H1 (cell line): ENCODE results near the gene ACTR1B. TPM values are rescaled to one million over a fixed set of nuclear protein-coding genes. Genes with fewer than 3 reads are reported as not detected.

Source experiments
- CTCF ChIA-PET: fragments of 300-600 bp; sonication (Branson Sonifier 250); formaldehyde crosslinking; loops from one replicate; lab custom pipeline; 2021; ENCODE audit not compliant: partially characterized antibody; lab: Charles Lee
- POLR2A ChIA-PET: fragments of 300-600 bp; sonication (Branson Sonifier 250); formaldehyde crosslinking; loops from one replicate; lab custom pipeline; 2021; ENCODE audit warnings: inconsistent platforms; ENCODE audit not compliant: partially characterized antibody; lab: Charles Lee
- DNase-seq, 2 experiments: peaks; one replicate each; pipeline versions ENCODE4 v3.0.0 to v3.0.0-alpha.2; 2010 to 2022; ENCODE audit warnings: low spot score in 2 of 2, low read depth in 1 of 2, mixed read lengths in 1 of 2
- FAIRE-seq: peaks from 2 replicates; lab custom pipeline; 2011; peaks lifted over from hg19 to GRCh38; lab: Jason Lieb, UNC
- H2AFZ ChIP-seq: 2 replicates; pipeline ENCODE4 v1.8.1; 2012; ENCODE audit warnings: low read length, inconsistent platforms
- H2AK5ac ChIP-seq: 2 replicates; pipeline ENCODE4 v1.6.1; 2013; ENCODE audit warnings: low read depth, low read length
- H2BK120ac ChIP-seq: replicated peaks from 2 replicates; pipeline ENCODE3; 2013; ENCODE audit warnings: low read depth, low read length, inconsistent platforms
- H2BK12ac ChIP-seq: 2 replicates; pipeline ENCODE4 v1.6.1; 2013; ENCODE audit warnings: low read depth, low read length
- H2BK15ac ChIP-seq: 2 replicates; pipeline ENCODE4 v1.6.1; 2013; ENCODE audit warnings: low read length
- H2BK20ac ChIP-seq: 2 replicates; pipeline ENCODE4 v1.6.1; 2013; ENCODE audit warnings: low read length
- H2BK5ac ChIP-seq: 2 replicates; pipeline ENCODE4 v1.6.1; 2013; ENCODE audit warnings: low read depth, low read length
- H3K14ac ChIP-seq: 2 replicates; pipeline ENCODE4 v1.6.1; 2013; ENCODE audit warnings: inconsistent platforms; ENCODE audit not compliant: insufficient read length
- H3K18ac ChIP-seq: 2 replicates; pipeline ENCODE4 v1.6.1; 2013; ENCODE audit warnings: low read length; ENCODE audit errors: extremely low read depth
- H3K23ac ChIP-seq: 2 replicates; pipeline ENCODE4 v1.6.1; 2013; ENCODE audit warnings: inconsistent platforms; ENCODE audit not compliant: insufficient read length
- H3K23me2 ChIP-seq: 2 replicates; pipeline ENCODE4 v1.6.1; 2013; ENCODE audit warnings: low read depth, low read length
- H3K27ac ChIP-seq: 2 replicates; pipeline ENCODE4 v1.6.1; 2011; ENCODE audit warnings: low read depth, low read length, inconsistent platforms
- H3K27me3 ChIP-seq, 4 experiments: replicated peaks in 1 of 4; 1 replicate in 1 of 4; 2 replicates in 3 of 4; pipeline versions ENCODE4 v1.6.1 to v1.8.1; 2011 to 2013; ENCODE audit warnings: low read length in 3 of 4, mild to moderate bottlenecking in 3 of 4, inconsistent platforms in 2 of 4, mixed read lengths in 2 of 4, moderate library complexity in 1 of 4; ENCODE audit not compliant: control insufficient read depth in 3 of 4, insufficient read depth in 3 of 4; ENCODE audit errors: extremely low read depth in 1 of 4
- H3K36me3 ChIP-seq, 4 experiments: 2 replicates each; pipeline versions ENCODE4 v1.6.1 to v1.8.1; 2011 to 2013; ENCODE audit warnings: mild to moderate bottlenecking in 4 of 4, low read length in 3 of 4, moderate library complexity in 2 of 4, control low read depth in 1 of 4, inconsistent platforms in 1 of 4; ENCODE audit not compliant: insufficient read depth in 4 of 4, control insufficient read depth in 2 of 4
- H3K4ac ChIP-seq: replicated peaks from 2 replicates; pipeline ENCODE3; 2013; ENCODE audit warnings: low read length, low read depth, mixed read lengths, inconsistent platforms; ENCODE audit not compliant: insufficient read length
- H3K4me1 ChIP-seq, 4 experiments: replicated peaks in 1 of 4; 1 replicate in 1 of 4; 2 replicates in 3 of 4; pipeline versions ENCODE4 v1.6.1 to v1.8.1; 2011 to 2013; ENCODE audit warnings: low read length in 3 of 4, inconsistent platforms in 2 of 4, mixed read lengths in 1 of 4; ENCODE audit not compliant: insufficient read depth in 4 of 4, control insufficient read depth in 3 of 4
- H3K4me2 ChIP-seq, 2 experiments: 2 replicates each; pipeline versions ENCODE4 v1.6.1 to v1.8.1; 2011 to 2013; ENCODE audit warnings: low read depth in 2 of 2, low read length in 2 of 2, control low read depth in 1 of 2, inconsistent platforms in 1 of 2, mild to moderate bottlenecking in 1 of 2; ENCODE audit not compliant: insufficient read depth in 1 of 2
- H3K4me3 ChIP-seq, 4 experiments: fragments of 200-600, 300-600 bp in 1 of 4; sonication (generic), shearing (Covaris generic), sonication (Bioruptor Twin) in 1 of 4; 2 replicates each; pipeline versions ENCODE4 v1.5.1 to v1.8.1; 2011 to 2016; ENCODE audit warnings: low read length in 4 of 4, low read depth in 3 of 4, control low read depth in 2 of 4, inconsistent platforms in 2 of 4, mild to moderate bottlenecking in 2 of 4, mixed read lengths in 1 of 4, moderate library complexity in 1 of 4; ENCODE audit not compliant: insufficient read depth in 2 of 4; ENCODE audit errors: extremely low read depth in 1 of 4
- H3K56ac ChIP-seq: replicated peaks from 2 replicates; pipeline ENCODE3; 2013; ENCODE audit warnings: low read depth, mild to moderate bottlenecking, mixed read lengths, low read length, inconsistent platforms; ENCODE audit not compliant: insufficient read length
- H3K79me1 ChIP-seq: 2 replicates; pipeline ENCODE4 v1.6.1; 2013; ENCODE audit warnings: low read depth, low read length, control low read depth
- H3K79me2 ChIP-seq, 2 experiments: 2 replicates each; pipeline versions ENCODE4 v1.6.1 to v1.8.1; 2012 to 2013; ENCODE audit warnings: low read length in 2 of 2, mild to moderate bottlenecking in 2 of 2, inconsistent platforms in 1 of 2; ENCODE audit not compliant: insufficient read depth in 2 of 2, control insufficient read depth in 1 of 2
- H3K9ac ChIP-seq, 4 experiments: replicated peaks in 1 of 4; 1 replicate in 1 of 4; 2 replicates in 3 of 4; pipeline versions ENCODE4 v1.6.1 to v1.8.1; 2011 to 2013; ENCODE audit warnings: low read depth in 3 of 4, low read length in 3 of 4, control low read depth in 2 of 4, mild to moderate bottlenecking in 2 of 4, moderate library complexity in 2 of 4, inconsistent platforms in 1 of 4; ENCODE audit errors: extremely low read depth in 1 of 4
- H3K9me3 ChIP-seq, 2 experiments: 2 replicates each; pipeline versions ENCODE4 v1.6.1 to v1.8.1; 2012 to 2013; ENCODE audit warnings: mild to moderate bottlenecking in 2 of 2, moderate library complexity in 2 of 2, control low read depth in 1 of 2, inconsistent platforms in 1 of 2, low read depth in 1 of 2, low read length in 1 of 2, mixed read lengths in 1 of 2; ENCODE audit not compliant: insufficient read depth in 2 of 2
- H4K20me1 ChIP-seq, 2 experiments: replicated peaks in 1 of 2; 2 replicates each; pipeline versions ENCODE3 to v1.8.1; 2011 to 2013; ENCODE audit warnings: inconsistent platforms in 2 of 2, low read length in 2 of 2, mild to moderate bottlenecking in 1 of 2; ENCODE audit not compliant: insufficient read depth in 2 of 2, control insufficient read depth in 1 of 2
- H4K5ac ChIP-seq: 2 replicates; pipeline ENCODE4 v1.6.1; 2013; ENCODE audit warnings: low read length, low read depth, mixed read lengths, inconsistent platforms; ENCODE audit not compliant: insufficient read length
- H4K8ac ChIP-seq: 2 replicates; pipeline ENCODE4 v1.8.0; 2013; ENCODE audit warnings: mild to moderate bottlenecking, moderate library complexity, low read length, inconsistent platforms; ENCODE audit not compliant: insufficient read depth; ENCODE audit errors: extremely low read depth
- H4K91ac ChIP-seq: replicated peaks from 2 replicates; pipeline ENCODE3; 2013; ENCODE audit warnings: low read length, mixed read lengths, inconsistent platforms; ENCODE audit not compliant: insufficient read length
- BRCA1 ChIP-seq: IDR thresholded peaks from 2 replicates; pipeline ENCODE4 v1.6.1; 2012; ENCODE audit warnings: low read depth, low read length, improper control_type of control experiment
- EZH2 ChIP-seq: fragments of 200-600 bp; sonication (generic); IDR thresholded peaks from 2 replicates; pipeline ENCODE4 v1.7.1; 2012; ENCODE audit warnings: low read depth, mild to moderate bottlenecking, moderate library complexity, low read length, inconsistent platforms; ENCODE audit not compliant: severe bottlenecking
- JUND ChIP-seq: IDR thresholded peaks from 2 replicates; pipeline ENCODE4 v1.6.1; 2011; ENCODE audit warnings: mild to moderate bottlenecking, improper control_type of control experiment, low read length
- KDM1A ChIP-seq: fragments of 200-600, 300-600 bp; sonication (generic); IDR thresholded peaks from 2 replicates; pipeline ENCODE4 v1.7.1; 2016; ENCODE audit warnings: mild to moderate bottlenecking, low read length, borderline replicate concordance
- MAX ChIP-seq: IDR thresholded peaks from 2 replicates; pipeline ENCODE4 v1.6.1; 2012; ENCODE audit warnings: inconsistent platforms
- RAD21 ChIP-seq, 2 experiments: IDR thresholded peaks in 1 of 2; conservative IDR thresholded peaks in 1 of 2; 2 replicates each; pipeline ENCODE4 v1.6.1; 2011; ENCODE audit warnings: low read depth in 2 of 2, low read length in 2 of 2, improper control_type of control experiment in 1 of 2, inconsistent platforms in 1 of 2, mild to moderate bottlenecking in 1 of 2, moderate library complexity in 1 of 2
- SP4 ChIP-seq: IDR thresholded peaks from 2 replicates; pipeline ENCODE4 v1.6.1; 2012; ENCODE audit warnings: low read length, inconsistent platforms
- WGBS, 2 experiments: shearing (Covaris generic) in 1 of 2; methylation state at CpG; one replicate each; pipeline versions ENCODE4 v1.1.6 to v1.1.7; 2013 to 2015; ENCODE audit warnings: low lambda C conversion rate in 2 of 2, mixed read lengths in 2 of 2, inconsistent platforms in 1 of 2, low coverage in 1 of 2, missing lambda C conversion rate in 1 of 2; ENCODE audit not compliant: insufficient replicate concordance in 2 of 2, insufficient coverage in 1 of 2, insufficient read length in 1 of 2; ENCODE audit errors: extremely low coverage in 1 of 2, missing lambda C conversion rate in 1 of 2; 5-methylcytosine and 5-hydroxymethylcytosine counted together
- polyA plus RNA-seq, 7 experiments: library from polyadenylated mRNA; depleted of rRNA in 3 of 7; stranded (reverse) in 5 of 7; unstranded in 2 of 7; fragments of >200 nt in 5 of 7; fragments of 200-250 nt in 2 of 7; gene quantifications; 1 replicate in 5 of 7; 2 replicates in 1 of 7; 4 replicates in 1 of 7; pipeline versions ENCODE4 v1.2.1 to v1.2.3, GENCODE V29; 2011 to 2013; ENCODE audit warnings: missing spikeins in 2 of 7, mixed read lengths in 2 of 7
- total RNA-seq: library from RNA; stranded (reverse); fragmentation: NEBNext Ultra II Directional; extraction: Animal tissue kit (Norgen Biotek cat#: 25700); gene quantifications from 2 replicates; pipeline ENCODE4 v1.2.1, GENCODE V29; 2021
- TF ChIP-seq, protein P1 (sequence below): IDR thresholded peaks from 2 replicates; pipeline ENCODE4 v1.6.1; 2012; ENCODE audit warnings: inconsistent platforms
- TF ChIP-seq, protein P2 (sequence below): IDR thresholded peaks from 2 replicates; pipeline ENCODE4 v1.6.1; 2012; ENCODE audit warnings: low read length, inconsistent platforms

ACTR1B gene
- total and polyA plus RNA-seq, 2 of the 8 experiments (the other 6 are each of a cell fraction or from before 2014, with no cell fraction given), result 40.7 to 56.0 TPM

GRCh38 chr2:97699765-97700444 is 36.1 kb upstream of the ACTR1B start:
- FAIRE-seq, result peak; percentile 58
- ChIA-PET POLR2A (interaction anchor here (1.1 to 4.9 kb wide), 3 partner anchors 34 to 109 kb away, joined by 3 to 16 read pairs (median 6); partner anchors contain the start of gene COX5B), CTCF (interaction anchor here (0.6 to 9.0 kb wide), 42 partner anchors 9 to 1638 kb away, joined by 3 to 202 read pairs (median 6); partner anchors contain the start of genes ACTR1B, ANKRD36B, C2orf92 and COX5B)
- TF ChIP-seq BRCA1, result no peak
- peak; percentile 61 to 66 for TF ChIP-seq RAD21 (IDR thresholded peaks at IDR 0.05 in 1 of 2, conservative IDR thresholded peaks at IDR 0.05 in 1 of 2; ENCODE audit: low read depth in 2 of 2, low read length in 2 of 2)
- TF ChIP-seq, protein P1, sequence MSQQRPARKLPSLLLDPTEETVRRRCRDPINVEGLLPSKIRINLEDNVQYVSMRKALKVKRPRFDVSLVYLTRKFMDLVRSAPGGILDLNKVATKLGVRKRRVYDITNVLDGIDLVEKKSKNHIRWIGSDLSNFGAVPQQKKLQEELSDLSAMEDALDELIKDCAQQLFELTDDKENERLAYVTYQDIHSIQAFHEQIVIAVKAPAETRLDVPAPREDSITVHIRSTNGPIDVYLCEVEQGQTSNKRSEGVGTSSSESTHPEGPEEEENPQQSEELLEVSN, result peak; percentile 89
- no peak for TF ChIP-seq EZH2
- TF ChIP-seq, protein P2, sequence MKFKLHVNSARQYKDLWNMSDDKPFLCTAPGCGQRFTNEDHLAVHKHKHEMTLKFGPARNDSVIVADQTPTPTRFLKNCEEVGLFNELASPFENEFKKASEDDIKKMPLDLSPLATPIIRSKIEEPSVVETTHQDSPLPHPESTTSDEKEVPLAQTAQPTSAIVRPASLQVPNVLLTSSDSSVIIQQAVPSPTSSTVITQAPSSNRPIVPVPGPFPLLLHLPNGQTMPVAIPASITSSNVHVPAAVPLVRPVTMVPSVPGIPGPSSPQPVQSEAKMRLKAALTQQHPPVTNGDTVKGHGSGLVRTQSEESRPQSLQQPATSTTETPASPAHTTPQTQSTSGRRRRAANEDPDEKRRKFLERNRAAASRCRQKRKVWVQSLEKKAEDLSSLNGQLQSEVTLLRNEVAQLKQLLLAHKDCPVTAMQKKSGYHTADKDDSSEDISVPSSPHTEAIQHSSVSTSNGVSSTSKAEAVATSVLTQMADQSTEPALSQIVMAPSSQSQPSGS, result no peak
- TF ChIP-seq JUND, result 0 out of 2 replicates have a peak, but pooled peaks have one; percentile 10
- TF ChIP-seq SP4, result no peak
- TF ChIP-seq MAX, result peak; percentile 96
- TF ChIP-seq KDM1A, result no peak

More at GRCh38 chr2:97699765-97700444, 36.1 kb upstream of the ACTR1B start:
- H3K9me3 ChIP-seq, result no peaks in the 10 kb centered on the region
- H3K27ac ChIP-seq, result no peak overlapping the region
- H2BK12ac ChIP-seq, result no peak overlapping the region
- H3K14ac ChIP-seq, result no peak overlapping the region
- no peak overlapping the region for H2AK5ac ChIP-seq
- H3K18ac ChIP-seq, result peak overlapping the region; percentile 38; the same call in 1 of the 2 replicates
- H3K23ac ChIP-seq, result no peak overlapping the region
- WGBS, 2 experiments, result 74% methylated on average over 11 of the region's 11 CpGs; no CpG with 5 or more reads in 1 of the 2 experiments
- no peaks in the 10 kb centered on the region for H4K20me1 ChIP-seq
- peak overlapping the region; percentile 96 for H2AFZ ChIP-seq
- no peak overlapping the region for H3K56ac ChIP-seq
- no peaks in the 10 kb centered on the region for H3K79me1 ChIP-seq
- H2BK5ac ChIP-seq, result no peak overlapping the region
- H3K23me2 ChIP-seq, result no peaks in the 10 kb centered on the region
- H3K4me2 ChIP-seq, result no peak overlapping the region
- peaks cover 0 to 2% (median 0%) of the 10 kb centered on the region in 4 experiments; a peak in 2 of 7 replicates for H3K4me1 ChIP-seq
- no peak overlapping the region for H3K4ac ChIP-seq
- H3K79me2 ChIP-seq, result no peaks in the 10 kb centered on the region
- no peak overlapping the region for H3K9ac ChIP-seq
- H3K36me3 ChIP-seq, result no peaks in the 10 kb centered on the region
- no peak overlapping the region for H4K8ac ChIP-seq
- H2BK120ac ChIP-seq, result no peak overlapping the region
- H3K4me3 ChIP-seq, result no peak overlapping the region
- H3K27me3 ChIP-seq, result no peaks in the 10 kb centered on the region; a peak in 1 of 7 replicates
- H4K5ac ChIP-seq, result no peak overlapping the region
- 0 out of 2 replicates have a peak overlapping the region, but pooled peaks have one; percentile 72 for H2BK15ac ChIP-seq
- H4K91ac ChIP-seq, result no peak overlapping the region
- H2BK20ac ChIP-seq, result no peak overlapping the region
- DNase-seq, result peak in 1 of 2 experiments; percentile 84
